Measurements from ENCODE around the gene MEPCE.
A peak's percentile ranks its signal among the peaks of the same experiment; 100 is the strongest.
"Not testable (repeated sequence)": the region's sequence is repeated elsewhere in the genome, so short reads cannot be mapped to it uniquely, and the experiment has no call there.

The MEPCE gene

DNA sequence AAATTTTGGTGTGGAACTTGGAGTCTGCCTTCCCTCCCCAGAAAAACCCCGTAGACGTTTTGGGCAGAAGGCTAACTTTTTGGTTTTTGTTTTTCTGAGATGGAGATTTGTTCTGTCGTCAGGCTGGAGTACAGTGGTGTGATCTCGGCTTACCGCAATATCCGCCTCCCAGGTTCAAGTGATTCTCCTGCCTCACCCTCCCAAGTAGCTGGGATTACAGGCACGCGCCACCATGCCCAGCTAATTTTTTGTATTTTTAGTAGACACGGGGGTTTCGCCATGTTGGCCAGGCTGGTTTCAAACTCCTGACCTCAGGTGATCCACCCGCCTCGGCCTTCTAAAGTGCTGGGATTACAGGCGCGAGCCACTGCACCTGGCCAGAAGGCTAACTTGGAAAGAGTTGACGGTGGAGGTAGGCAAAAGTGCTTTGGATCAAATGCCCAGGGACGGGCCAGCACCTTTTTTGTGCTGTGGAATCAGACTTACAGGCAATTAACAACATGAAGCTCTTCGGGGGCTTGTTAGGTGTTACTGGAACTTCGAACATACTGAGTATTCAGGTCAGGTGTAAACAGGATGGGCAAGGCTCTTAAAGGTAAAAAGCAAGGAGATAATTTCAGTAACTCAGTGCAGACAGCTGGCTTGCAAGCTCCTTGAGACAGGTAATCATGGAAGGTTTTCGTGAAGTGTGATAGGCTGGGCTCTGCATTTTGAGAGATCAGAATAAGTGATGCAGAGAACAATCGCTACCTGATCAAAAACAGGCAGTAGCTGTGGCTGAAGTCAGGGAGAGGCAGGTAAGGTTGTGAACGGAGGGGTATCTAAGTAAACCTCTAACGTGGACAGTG lies 4.9 kb downstream of the MEPCE start:
- DNase-seq, result peak; percentile 26

DNA sequence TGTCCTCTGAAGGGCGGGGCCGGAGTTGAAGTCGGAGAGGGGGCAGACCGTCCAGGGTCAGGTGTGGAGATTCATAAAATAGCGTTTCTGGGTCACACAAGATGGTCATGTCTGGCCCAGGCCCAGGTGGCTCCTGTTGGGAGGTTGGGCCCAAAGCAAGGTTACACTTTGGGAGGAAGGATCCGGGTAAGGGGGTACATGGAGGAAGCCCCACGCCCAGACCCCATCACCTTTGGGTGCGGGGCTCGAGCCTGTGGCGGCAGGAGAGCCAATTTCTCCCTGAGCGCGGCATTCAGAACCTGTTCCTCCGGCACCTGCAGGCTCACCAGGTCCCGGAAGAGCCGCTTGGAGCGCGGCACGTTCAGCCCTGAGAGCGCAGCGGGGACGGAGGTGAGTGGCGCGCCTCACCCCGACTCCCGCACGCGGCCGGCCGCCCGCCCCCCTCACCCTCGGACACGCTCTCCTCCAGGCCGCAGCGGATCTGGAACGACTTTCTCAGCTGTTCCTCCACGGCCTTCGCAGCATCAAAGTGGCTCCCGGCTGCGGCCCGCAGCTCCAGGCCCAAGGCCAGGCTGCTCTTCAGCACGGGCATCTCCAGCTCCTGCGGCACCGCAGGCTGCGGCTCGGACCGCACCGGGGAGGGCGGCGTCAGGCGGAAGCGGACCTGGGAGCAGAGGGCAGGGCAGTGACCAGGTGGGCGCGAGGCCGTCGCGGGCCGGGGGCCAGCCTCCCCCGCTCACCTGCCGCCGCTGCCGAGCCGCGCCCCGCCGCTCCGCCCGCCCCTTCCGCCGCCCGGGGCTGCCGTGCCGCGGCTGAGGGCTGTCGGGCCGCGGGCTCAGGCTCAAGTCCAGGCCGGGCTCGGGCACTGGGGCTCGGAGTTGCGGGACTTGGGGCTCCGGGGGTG lies 6.0 kb downstream of the MEPCE start:
- peak; percentile 51 for DNase-seq

DNA sequence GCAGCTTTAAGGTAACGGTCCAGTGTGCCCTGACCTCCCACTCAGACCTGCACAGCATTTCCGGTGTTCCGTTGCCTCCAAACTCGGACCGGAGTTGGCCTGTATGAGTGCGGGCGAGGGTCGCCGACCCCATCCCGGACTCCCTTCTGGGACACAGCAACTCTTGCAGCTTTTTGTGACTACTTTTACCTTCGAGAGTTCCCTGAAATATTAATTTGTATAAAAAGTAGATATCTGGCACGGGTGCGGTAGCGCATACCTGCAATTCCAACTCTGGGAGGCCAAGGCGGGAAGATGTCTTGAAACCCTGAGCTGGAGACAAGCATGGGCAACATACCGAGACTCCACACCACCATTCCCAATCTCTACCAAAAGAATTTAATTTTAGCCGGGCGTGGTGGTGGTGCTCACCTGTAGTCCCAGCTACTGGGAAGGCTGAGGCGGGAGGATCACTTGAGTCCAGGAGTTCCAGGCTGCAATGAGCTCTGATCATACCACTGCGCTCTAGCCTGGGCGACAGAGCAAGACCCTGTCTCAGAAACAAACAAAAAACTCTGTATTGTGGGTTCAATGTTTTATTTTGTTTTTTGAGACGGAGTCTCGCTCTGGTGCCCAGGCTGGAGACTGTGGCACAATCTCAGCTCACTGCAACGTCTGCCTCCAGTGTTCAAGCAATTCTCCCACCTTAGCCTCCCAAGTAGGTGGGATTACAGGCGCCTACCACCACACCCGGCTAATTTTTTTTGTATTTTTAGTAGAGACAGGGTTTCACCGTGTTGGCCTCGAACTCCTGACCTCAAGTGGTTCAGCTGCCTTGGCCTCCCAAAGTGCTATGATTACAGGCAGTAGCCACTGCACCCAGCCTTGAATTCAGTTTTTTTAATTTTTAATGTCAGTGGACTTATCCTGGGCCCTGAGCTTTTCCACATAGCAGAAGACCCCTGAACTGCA lies 7.8 kb downstream of the MEPCE start:
- DNase-seq, result no peak

DNA sequence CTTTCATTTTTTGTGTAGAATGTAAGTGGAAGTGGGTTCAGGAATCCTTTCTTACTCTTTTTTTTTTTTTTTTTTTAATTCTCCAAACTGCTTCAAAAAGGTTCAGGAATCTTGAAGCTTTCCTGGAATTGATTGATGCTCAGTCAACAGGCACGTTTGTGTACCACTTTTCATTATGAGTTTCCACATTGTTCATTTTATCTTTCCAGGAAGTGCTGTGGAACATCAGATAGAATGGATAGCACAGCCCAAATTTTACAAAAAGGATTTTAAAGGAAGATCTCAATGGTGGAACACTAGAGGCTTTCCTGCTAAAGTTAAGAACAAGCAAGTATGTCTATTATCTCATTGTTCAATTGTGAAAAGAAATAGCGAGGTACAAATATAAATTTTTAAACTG lies 8.5 kb downstream of the MEPCE start:
- no peak for DNase-seq

DNA sequence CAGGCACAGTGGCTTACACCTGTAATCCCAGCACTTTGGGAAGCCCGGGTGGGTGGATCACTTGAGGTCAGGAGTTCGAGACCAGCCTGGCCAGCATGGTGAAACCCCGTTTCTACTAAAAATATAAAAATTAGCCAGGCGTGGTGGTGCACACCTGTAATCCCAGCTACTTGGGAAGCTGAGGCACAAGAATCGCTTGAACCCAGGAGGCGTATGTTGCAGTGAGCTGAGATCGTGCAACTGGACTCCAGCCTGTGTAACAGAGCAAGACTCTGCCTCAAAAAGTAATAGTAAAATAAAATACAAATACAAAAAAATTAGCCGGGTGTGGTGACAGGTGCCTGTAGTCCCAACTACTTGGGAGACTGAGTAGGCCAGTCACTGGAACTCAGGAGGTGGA lies 9.1 kb downstream of the MEPCE start:
- DNase-seq, result not testable (repeated sequence)

DNA sequence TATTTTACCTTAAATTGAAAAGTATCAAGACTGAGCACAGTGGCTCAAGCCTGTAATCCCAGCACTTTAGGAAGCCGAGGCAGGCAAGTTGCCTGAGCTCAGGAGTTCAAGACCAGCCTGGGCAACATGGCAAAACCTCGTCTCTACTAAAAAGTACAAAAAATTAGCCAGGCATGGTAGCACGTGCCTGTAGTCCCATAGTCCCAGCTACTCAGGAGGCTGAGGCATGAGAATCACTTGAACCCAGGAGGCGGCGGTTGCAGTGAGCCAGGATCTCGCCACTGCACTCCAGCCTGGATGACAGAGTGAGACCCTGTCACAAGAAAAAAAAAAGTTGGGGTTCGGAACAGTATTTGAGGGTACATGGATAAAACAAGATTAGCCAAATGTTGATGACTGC lies 9.6 kb downstream of the MEPCE start:
- DNase-seq, result not testable (repeated sequence)

DNA sequence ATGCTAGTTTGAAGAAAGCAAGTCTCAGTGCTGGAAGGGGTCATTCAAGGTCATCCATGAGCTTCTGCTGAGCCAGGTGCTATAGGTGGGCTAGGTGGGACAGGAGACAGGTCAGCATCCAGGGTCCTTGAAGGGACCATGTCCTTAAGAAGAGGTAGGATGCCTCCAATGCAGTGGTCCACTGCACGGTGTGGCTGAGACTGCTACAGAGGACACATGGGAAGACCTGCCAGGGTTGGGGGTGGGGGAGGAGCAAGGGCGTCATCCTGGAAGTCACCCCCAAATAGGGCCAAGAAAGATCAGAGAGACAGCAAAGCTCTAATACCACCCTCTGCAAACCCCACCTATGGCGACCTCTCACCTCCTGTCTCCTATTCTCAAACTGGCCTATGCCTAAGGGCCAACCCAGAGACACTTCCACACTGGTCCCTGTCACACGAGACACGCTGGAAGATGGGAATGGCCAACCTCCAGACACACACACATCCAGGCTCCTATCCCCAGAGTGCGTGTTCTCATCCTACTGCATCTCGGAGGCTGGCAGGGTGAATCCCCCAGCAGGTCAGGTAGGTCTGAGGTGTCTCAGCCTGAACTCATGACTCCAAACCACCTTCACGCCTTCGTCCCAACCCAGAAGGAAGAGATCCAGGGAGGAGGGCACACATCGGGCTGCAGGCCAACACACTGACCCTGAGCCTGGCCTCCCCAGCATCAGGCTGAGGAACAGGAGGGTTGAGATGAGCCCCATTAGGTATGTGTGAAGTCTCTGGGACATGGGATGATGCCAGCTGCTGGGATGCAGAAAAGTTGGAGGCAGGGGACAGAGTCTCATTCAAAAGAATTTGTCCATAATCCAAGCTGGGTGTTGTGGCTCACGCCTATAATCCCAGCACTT lies 12.3 kb downstream of the MEPCE start:
- DNase-seq, result no peak

DNA sequence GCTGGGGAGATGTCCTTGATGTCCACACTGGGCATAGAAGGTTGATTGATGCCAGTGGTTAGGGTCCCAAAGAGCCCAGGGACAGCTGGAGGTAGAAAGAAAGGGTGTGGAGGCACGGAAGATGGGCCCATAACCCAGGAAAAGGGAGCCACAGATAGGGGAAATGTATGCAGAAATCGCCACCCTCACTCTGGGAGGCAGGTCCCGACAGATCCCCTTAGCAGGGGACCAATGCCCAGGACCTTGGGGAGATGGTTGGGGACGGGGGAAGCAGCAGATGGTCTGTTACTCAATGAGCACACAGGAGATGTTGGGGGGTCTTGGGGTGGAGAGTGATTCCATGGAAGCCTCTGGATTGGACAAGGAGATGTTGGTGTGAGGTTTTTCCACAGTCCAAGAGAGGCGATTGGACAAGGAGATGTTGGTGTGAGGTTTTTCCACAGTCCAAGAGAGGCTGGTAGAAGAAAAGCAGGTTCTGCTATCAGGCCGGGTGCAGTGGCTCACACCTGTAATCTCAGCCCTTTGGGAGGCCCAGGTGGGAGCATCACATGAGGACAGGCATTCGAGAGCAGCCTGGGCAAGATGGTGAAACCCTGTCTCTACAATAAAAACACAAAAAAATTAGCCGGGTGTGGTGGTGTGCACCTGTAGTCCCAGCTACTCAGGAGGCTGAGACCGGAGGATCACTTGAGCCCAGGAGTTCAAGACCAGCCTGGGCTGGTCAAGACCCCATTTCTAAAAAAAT lies 13.6 kb downstream of the MEPCE start:
- no peak for DNase-seq

DNA sequence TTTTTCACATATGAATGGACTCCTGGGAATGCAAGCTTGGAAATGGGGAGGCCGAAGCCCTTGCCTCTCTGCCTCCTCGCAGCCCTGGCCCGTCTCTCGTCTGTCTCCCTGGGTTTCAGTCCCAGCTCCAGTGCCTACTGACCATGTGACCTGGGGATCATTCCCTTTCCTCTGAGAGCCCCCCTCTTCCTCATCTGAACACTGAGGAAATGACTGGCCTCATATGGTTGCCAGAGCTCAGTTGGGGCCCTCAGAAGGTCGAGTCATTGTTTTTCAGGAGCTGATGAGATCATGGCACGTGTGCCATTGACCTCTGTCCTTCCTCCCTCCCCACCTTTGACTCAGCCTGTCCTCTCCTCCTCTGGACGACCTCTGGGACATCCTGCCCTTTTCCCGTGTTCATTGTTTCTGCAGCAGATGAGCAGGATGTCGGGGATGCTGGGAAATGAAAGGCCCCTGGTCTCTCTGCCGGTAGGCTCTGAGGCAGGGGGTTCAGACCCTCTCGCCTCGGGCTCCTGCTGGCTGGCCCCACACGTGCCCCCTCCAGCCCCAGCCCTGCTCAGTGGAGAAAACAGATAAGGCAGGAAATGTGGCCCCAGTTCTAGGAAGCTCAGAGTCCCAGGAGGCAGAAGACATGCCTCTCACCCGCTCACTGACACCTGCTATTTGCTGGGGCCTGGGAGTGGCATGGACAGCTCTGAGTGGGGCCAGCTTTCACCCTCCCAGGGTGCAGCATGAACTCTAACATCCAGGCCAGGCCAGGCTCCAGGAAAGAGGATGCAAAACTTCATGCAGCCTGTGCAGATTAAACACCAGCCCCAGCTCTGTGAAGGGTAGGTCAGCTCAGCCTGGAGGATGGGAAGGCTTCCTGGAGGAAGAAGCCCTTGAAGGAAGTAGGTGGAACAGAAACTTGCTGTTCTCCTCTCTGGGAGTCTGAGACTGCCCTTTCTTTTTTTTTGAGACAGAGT lies 15.0 kb downstream of the MEPCE start:
- DNase-seq, result no peak

DNA sequence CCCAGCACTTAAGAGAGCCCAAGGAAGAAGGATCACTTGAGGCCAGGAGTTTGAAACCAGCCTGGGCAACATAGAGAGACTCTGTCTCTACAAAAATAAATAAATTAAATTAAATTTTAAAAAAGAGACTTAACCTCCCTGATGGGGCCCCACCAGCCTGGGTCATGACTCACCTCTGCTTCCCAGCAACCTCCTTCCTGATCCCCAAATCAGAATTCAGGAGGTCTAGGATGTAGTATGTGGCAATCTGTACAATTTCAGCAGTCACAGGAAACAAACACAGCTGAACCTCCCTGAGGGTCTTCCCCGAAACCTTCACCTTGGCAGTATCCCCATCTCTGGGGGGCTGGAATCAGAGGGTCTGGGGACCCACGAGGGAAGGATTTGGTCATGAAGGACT lies 16.4 kb downstream of the MEPCE start:
- no peak for DNase-seq

DNA sequence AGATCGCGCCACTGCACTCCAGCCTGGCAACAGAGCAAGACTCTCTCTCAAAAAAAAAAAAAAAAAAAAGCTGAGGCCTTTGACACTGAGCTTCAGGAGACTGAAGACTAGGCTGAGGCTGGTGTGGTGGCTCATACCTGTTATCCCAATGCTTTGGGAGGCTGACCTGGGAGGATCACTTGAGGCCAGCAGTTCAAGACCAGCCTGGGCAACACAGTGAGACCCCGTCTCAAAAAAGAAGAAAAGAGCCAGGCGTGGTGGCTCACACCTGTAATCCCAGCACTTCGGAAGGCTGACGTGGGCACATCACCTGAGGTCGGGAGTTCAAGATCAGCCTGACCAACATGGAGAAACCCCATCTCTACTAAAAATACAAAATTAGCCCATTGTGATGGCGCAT lies 17.7 kb downstream of the MEPCE start:
- not testable (repeated sequence) for DNase-seq

DNA sequence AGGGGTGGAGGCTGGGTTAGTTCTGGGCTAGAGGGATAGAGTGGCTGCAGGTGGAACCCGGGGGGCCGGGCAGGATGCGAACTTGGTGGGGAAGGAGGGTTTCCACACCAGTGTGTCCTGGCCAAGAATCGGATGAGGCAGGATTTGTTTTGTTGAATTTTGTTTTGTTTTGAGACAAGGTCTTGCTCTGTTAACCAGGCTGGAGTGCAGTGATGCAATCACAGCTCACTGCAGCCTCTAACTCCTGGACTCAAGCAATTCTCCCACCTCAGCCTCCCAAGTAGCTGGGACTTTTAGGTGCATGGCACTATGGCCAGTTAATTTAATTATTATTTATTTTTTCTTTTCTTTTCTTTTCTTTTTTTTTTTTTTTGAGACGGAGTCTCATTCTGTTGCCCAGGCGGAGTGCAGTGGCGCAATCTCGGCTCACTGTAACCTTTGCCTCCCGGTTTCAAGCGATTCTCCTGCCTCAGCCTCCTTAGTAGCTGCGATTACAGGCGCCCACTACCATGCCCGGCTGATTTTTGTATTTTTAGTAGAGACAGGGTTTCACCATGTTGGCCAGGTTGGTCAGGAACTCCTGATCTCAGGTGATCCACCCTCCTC lies 19.7 kb downstream of the MEPCE start:
- no peak for DNase-seq

DNA sequence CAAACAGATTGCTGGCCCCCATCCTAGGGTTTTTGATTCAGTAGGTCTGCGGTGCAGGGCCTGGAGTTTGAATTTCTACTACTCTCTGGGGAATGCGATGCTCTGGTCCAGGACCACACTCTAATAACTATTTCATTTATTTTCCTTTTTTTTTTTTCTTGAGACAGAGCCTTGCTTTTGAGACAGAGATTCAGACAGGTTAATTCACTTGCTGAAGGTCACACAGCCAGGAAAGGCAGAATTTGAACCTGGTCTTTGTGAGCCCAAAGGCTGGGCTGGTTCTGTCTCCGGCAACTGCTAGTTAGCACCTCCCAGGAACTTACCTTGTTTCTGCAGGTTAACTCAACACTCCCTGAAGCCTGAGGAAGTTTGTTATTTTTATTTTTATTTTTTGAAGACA lies 22.9 kb downstream of the MEPCE start:
- no peak for DNase-seq

DNA sequence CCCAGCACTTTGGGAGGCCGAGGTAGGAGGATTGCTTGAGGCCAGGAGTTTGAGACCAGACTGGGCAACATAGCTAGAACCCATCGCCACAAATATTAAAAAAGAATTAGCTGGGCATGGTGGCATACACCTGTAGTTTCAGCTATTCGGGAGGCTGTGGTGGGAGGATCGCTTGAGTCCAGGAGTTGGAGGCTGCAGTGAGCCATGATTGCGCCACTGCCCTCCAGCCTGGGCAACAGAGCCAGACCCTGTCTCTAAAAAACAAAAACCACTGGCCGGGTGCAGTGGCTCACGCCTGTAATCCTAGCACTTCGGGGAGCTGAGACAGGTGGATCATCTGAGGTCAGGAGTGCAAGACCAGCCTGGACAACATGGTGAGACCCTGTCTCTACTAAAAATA lies 24.2 kb downstream of the MEPCE start:
- DNase-seq, result not testable (repeated sequence)

DNA sequence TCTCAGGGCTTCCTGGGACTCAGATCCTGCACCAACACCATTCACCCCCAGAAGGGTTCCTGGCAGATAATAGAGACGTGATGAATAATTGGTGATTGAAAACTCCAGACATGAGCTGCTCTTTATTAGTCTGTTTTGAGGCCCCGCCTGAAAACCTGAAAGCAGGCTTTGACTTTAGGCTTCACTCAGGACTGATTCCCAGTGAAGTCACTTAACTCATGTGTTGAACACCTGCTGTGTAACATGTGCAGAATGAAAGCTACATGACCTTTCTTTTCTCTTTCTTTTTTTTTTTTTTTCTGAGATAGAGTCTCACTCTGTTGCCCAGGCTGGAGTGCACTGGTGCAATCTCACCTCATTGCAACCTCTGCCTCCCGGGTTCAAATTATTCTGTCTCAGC lies 25.6 kb downstream of the MEPCE start:
- no peak for DNase-seq

DNA sequence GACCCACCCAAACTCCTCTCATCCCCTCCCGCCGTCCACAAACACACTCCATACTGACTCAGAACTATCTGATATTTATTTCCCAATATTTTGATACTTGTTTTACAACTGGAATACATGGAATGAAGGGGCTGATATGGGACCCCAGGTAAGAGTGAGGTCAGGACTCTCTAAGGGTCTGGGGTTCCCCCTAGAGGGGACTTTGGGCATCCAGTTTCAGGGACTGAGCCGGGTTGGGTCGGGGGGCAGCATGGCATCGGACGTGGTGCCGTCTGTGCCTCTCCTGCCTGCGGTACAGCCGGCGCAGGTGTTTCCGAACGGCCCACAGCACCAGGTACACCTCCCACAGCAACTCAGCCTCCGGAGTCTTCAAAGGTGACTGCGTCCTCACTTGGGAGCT lies 26.9 kb downstream of the MEPCE start:
- DNase-seq, result no peak

DNA sequence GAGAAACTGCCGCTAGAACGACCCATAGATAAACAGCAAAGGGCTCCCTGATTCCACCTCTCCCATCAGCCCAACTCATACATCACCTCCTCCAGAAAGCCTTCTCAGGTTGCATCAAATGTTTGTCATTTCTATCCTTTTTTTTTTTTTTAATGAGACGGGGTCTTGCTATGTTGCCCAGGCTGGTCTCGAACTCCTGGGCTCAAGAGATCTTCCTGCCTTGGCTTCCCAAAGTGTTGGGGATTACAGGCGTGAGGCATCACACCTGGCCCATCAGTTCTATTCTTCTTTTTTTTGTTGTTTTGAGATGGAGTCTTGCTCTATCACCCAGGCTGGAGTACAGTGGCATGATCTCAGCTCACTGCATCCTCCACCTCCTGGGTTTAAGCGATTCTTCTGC lies 27.4 kb downstream of the MEPCE start:
- DNase-seq, result no peak

DNA sequence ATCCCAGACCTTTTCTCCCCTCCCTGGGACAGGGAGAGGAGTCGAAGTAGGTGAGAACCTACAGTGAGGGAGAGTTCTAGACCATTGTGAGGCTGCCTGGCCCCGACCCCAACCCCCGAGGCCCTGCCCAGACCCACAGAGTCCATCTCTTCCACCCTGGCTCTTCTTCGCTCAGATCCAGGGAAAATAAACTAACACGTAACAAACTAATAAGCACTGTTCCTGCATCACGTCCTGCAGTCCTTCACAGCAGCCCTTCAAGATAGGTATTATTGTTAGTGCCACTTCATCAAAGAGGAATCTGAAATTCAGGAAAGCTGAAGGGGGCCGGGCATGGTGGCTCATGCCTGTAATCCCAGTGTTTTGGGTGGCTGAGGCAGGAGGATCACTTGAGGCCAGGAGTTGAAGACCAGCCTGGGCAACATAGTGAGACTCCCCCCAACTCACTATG lies 34.6 kb downstream of the MEPCE start, which contains the start of gene SPACDR:
SPACDR (minus strand) TSS at position 51 of the 451 bp plus-strand sequence. CDS start 235 bp downstream, outside the sequence.
- no peak for DNase-seq

DNA sequence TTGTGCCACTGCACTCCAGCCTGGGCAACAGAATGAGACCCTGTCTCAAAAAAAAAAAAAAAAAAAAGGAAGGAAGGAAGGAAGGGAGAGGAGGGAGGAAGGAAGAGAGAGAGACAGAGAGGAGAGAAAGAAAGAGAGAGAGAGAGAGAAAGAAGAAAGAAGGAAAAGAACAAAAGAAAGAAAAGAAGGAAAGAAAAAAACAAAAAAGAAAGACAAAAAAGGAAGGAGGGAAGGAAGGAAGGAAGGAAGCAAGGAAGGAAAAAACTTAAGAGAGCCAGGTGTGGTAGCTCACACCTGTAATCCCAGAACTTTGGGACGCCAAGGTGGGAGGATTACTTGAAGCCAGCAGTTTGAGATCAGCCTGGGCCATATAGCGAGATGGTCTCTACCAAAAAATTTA lies 35.2 kb downstream of the MEPCE start:
- no peak for DNase-seq

Measured in CD4-positive, alpha-beta T cell treated with Interleukin-17A for 1 hour (primary cell).